Measurements from ENCODE around the gene CDC42EP1.

DNA sequence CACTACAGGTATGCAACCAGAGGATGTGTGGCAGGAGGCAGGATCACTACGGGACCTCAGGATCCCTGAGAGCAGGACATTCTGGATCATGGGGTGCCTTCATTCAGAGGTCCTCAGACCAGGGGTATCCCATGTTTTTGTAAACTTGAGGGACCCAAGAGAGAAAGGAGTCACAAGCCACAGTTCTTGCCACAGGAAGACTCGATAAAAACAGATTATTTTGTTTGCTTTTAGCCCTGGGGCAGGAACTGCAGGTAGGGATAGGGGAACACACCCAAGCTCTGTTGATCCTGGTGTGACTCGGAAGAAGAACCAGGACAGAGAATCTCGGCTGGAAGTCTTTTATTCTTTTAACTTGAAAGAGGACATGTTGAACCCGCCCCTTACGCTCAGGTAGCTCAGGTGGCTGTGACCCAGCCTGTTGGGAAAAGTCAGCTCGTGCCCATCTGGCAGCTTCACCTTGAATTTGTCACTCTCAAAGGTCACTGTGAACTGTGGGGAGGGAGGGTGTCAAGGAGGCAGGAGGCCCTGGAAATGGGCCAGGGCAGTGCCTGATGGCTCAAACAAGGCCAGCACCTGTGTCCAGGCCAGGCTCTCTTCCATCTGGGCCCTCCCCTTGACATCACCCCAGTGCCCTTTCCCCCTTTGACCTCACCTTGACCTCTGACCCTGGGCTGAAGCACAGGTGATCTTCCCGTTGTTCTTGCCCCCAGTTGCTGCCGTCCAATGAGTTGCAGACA, 9.8 kb downstream of the CDC42EP1 start:
- TF ChIP-seq SMAD3 (CRISPR knock-in tag; IDR thresholded peaks at IDR 0.05; ENCODE audit: borderline replicate concordance): no peak
- TF ChIP-seq ESRRA (CRISPR knock-in tag; IDR thresholded peaks at IDR 0.05; ENCODE audit: borderline replicate concordance): no peak
- TF ChIP-seq, protein P1, sequence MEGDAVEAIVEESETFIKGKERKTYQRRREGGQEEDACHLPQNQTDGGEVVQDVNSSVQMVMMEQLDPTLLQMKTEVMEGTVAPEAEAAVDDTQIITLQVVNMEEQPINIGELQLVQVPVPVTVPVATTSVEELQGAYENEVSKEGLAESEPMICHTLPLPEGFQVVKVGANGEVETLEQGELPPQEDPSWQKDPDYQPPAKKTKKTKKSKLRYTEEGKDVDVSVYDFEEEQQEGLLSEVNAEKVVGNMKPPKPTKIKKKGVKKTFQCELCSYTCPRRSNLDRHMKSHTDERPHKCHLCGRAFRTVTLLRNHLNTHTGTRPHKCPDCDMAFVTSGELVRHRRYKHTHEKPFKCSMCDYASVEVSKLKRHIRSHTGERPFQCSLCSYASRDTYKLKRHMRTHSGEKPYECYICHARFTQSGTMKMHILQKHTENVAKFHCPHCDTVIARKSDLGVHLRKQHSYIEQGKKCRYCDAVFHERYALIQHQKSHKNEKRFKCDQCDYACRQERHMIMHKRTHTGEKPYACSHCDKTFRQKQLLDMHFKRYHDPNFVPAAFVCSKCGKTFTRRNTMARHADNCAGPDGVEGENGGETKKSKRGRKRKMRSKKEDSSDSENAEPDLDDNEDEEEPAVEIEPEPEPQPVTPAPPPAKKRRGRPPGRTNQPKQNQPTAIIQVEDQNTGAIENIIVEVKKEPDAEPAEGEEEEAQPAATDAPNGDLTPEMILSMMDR (IDR thresholded peaks at IDR 0.05): no peak
- no peak for TF ChIP-seq JUN (CRISPR knock-in tag; IDR thresholded peaks at IDR 0.05)
- no peak for TF ChIP-seq FOXJ3 (CRISPR knock-in tag; IDR thresholded peaks at IDR 0.05; ENCODE audit: borderline replicate concordance)
- TF ChIP-seq RORB (CRISPR knock-in tag; IDR thresholded peaks at IDR 0.05): no peak
- TF ChIP-seq, protein P2, sequence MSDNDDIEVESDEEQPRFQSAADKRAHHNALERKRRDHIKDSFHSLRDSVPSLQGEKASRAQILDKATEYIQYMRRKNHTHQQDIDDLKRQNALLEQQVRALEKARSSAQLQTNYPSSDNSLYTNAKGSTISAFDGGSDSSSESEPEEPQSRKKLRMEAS (CRISPR knock-in tag; IDR thresholded peaks at IDR 0.05): no peak
- TF ChIP-seq, protein P3, sequence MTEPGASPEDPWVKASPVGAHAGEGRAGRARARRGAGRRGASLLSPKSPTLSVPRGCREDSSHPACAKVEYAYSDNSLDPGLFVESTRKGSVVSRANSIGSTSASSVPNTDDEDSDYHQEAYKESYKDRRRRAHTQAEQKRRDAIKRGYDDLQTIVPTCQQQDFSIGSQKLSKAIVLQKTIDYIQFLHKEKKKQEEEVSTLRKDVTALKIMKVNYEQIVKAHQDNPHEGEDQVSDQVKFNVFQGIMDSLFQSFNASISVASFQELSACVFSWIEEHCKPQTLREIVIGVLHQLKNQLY (CRISPR knock-in tag; IDR thresholded peaks at IDR 0.05): no peak
- TF ChIP-seq, protein P4, sequence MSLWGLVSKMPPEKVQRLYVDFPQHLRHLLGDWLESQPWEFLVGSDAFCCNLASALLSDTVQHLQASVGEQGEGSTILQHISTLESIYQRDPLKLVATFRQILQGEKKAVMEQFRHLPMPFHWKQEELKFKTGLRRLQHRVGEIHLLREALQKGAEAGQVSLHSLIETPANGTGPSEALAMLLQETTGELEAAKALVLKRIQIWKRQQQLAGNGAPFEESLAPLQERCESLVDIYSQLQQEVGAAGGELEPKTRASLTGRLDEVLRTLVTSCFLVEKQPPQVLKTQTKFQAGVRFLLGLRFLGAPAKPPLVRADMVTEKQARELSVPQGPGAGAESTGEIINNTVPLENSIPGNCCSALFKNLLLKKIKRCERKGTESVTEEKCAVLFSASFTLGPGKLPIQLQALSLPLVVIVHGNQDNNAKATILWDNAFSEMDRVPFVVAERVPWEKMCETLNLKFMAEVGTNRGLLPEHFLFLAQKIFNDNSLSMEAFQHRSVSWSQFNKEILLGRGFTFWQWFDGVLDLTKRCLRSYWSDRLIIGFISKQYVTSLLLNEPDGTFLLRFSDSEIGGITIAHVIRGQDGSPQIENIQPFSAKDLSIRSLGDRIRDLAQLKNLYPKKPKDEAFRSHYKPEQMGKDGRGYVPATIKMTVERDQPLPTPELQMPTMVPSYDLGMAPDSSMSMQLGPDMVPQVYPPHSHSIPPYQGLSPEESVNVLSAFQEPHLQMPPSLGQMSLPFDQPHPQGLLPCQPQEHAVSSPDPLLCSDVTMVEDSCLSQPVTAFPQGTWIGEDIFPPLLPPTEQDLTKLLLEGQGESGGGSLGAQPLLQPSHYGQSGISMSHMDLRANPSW (CRISPR knock-in tag; conservative IDR thresholded peaks at IDR 0.05; ENCODE audit: low read depth): no peak
- no peak for TF ChIP-seq CREB1 (CRISPR knock-in tag; IDR thresholded peaks at IDR 0.05)
- no peak for TF ChIP-seq SP1 (CRISPR knock-in tag; conservative IDR thresholded peaks at IDR 0.05)
- TF ChIP-seq, protein P5, sequence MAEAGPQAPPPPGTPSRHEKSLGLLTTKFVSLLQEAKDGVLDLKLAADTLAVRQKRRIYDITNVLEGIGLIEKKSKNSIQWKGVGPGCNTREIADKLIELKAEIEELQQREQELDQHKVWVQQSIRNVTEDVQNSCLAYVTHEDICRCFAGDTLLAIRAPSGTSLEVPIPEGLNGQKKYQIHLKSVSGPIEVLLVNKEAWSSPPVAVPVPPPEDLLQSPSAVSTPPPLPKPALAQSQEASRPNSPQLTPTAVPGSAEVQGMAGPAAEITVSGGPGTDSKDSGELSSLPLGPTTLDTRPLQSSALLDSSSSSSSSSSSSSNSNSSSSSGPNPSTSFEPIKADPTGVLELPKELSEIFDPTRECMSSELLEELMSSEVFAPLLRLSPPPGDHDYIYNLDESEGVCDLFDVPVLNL (CRISPR knock-in tag; IDR thresholded peaks at IDR 0.05; ENCODE audit: borderline replicate concordance, low read depth): no peak

Data from WTC11 (cell line).